Naive thymus-derived CD4-positive, alpha-beta T cell (primary cell): ENCODE results near the gene CASKIN1. TPM values are rescaled to one million over a fixed set of nuclear protein-coding genes. Genes with fewer than 3 reads are reported as not detected.
A peak's percentile ranks its signal among the peaks of the same experiment; 100 is the strongest.

Experiments used
- ATAC-seq: fragments of 150-1000 bp; cut with Tn5 transposase; 2 replicates; pipeline ENCODE4 v1.10.0; 2021; ENCODE audit warnings: mild to moderate bottlenecking, moderate library complexity
- CTCF ChIA-PET: fragments of 350-600 bp; sonication (Branson Sonifier 250); formaldehyde crosslinking; loops from one replicate; lab custom pipeline; 2021; ENCODE audit warnings: antibody characterized with exemption; lab: Charles Lee
- POLR2A ChIA-PET: fragments of 350-600 bp; sonication (Branson Sonifier 250); formaldehyde crosslinking; loops from one replicate; lab custom pipeline; 2021; ENCODE audit warnings: antibody characterized with exemption, inconsistent platforms; lab: Charles Lee
- DNase-seq, 9 donors: peaks; one replicate each; pipeline versions ENCODE4 v3.0.0 to v3.0.0-alpha.2; 2020 to 2022; ENCODE audit warnings: mixed read lengths in 1 of 9
- H3K27ac ChIP-seq: one replicate; pipeline ENCODE4 v1.7.0; 2013; ENCODE audit warnings: mild to moderate bottlenecking, low read depth, low read length, moderate library complexity
- H3K27me3 ChIP-seq, 2 donors: one replicate each; pipeline ENCODE4 v1.7.0; 2013; ENCODE audit warnings: low read length in 2 of 2, mild to moderate bottlenecking in 2 of 2, moderate library complexity in 2 of 2; ENCODE audit not compliant: control insufficient read depth in 2 of 2, insufficient read depth in 2 of 2
- H3K36me3 ChIP-seq, 3 experiments: 1 replicate in 2 of 3; 2 replicates in 1 of 3; pipeline ENCODE4 v1.7.0; 2013; ENCODE audit warnings: low read length in 3 of 3, mild to moderate bottlenecking in 3 of 3, moderate library complexity in 1 of 3; ENCODE audit not compliant: insufficient read depth in 3 of 3, control insufficient read depth in 2 of 3
- H3K4me1 ChIP-seq, 2 donors: one replicate each; pipeline ENCODE4 v1.7.0; 2013; ENCODE audit warnings: low read length in 2 of 2, mild to moderate bottlenecking in 2 of 2, moderate library complexity in 1 of 2; ENCODE audit not compliant: control insufficient read depth in 2 of 2, insufficient read depth in 2 of 2
- H3K4me3 ChIP-seq: 2 replicates; pipeline ENCODE4 v1.7.0; 2013; ENCODE audit warnings: mild to moderate bottlenecking, low read length
- H3K9me3 ChIP-seq, 3 experiments: 1 replicate in 2 of 3; 2 replicates in 1 of 3; pipeline ENCODE4 v1.7.0; 2013; ENCODE audit warnings: low read length in 3 of 3; ENCODE audit not compliant: control insufficient read depth in 2 of 3
- H3K27ac Mint-ChIP-seq, 9 donors: one replicate each; pipeline ENCODE4 v1.8.0; 2020 to 2022; ENCODE audit warnings: mixed read lengths in 9 of 9, mild to moderate bottlenecking in 8 of 9, moderate library complexity in 5 of 9, inconsistent platforms in 2 of 9
- H3K27me3 Mint-ChIP-seq, 5 donors: one replicate each; pipeline ENCODE4 v1.8.0; 2021 to 2022; ENCODE audit warnings: mixed read lengths in 5 of 5, mild to moderate bottlenecking in 1 of 5
- H3K36me3 Mint-ChIP-seq, 5 donors: one replicate each; pipeline ENCODE4 v1.8.0; 2020 to 2022; ENCODE audit warnings: mixed read lengths in 5 of 5, mild to moderate bottlenecking in 3 of 5, inconsistent platforms in 1 of 5
- H3K4me1 Mint-ChIP-seq, 7 donors: one replicate each; pipeline ENCODE4 v1.8.0; 2020 to 2022; ENCODE audit warnings: mixed read lengths in 7 of 7, mild to moderate bottlenecking in 3 of 7, inconsistent platforms in 1 of 7
- H3K4me3 Mint-ChIP-seq, 10 donors: one replicate each; pipeline ENCODE4 v1.8.0; 2020 to 2022; ENCODE audit warnings: mild to moderate bottlenecking in 10 of 10, mixed read lengths in 10 of 10, moderate library complexity in 6 of 10, inconsistent platforms in 2 of 10
- H3K9me3 Mint-ChIP-seq, 11 donors: one replicate each; pipeline ENCODE4 v1.8.0; 2020 to 2022; ENCODE audit warnings: mixed read lengths in 11 of 11, mild to moderate bottlenecking in 4 of 11, inconsistent platforms in 1 of 11, moderate library complexity in 1 of 11
- intact Hi-C, 2 donors: fragments of 100-400 bp; cut with micrococcal nuclease; formaldehyde crosslinking; loops; one replicate each; pipeline ENCODE4 v1.15.1; 2023
- polyA plus RNA-seq, 2 donors: library from polyadenylated mRNA; unstranded; fragments of 300-500 nt; fragmentation: Illumina TruSeq; gene quantifications; one replicate each; pipeline ENCODE4 v1.2.3, GENCODE V29; 2021
- total RNA-seq, 6 experiments: library from RNA in 5 of 6; stranded (reverse) in 5 of 6; gene quantifications; 1 replicate in 5 of 6; 2 replicates in 1 of 6; pipeline ENCODE4 v1.2.3 and lab custom pipeline; 2021 to 2026

Gene CASKIN1
- total and polyA plus RNA-seq, 7 experiments from 2014 or later = 0.19 TPM; not detected in 6

GRCh38 chr16:2213817-2214718, 17.7 kb upstream of the CASKIN1 start:
- Histone ChIP-seq H3K27me3 (no peaks in the 10 kb centered on the region), H3K4me1 (peaks cover 14 to 16% of the 10 kb centered on the region in 2 donors), H3K36me3 (peaks cover 0 to 12% (median 0%) of the 10 kb centered on the region in 3 experiments), H3K27ac (peak overlapping the region; percentile 73), H3K4me3 (peak overlapping the region; percentile 65), H3K9me3 (no peaks in the 10 kb centered on the region)
- ChIA-PET POLR2A (interaction anchor here (0.6 to 3.8 kb wide), 20 partner anchors 8 to 1498 kb away, joined by 3 to 50 read pairs (median 4); partner anchors contain the start of genes AMDHD2, ATP6V0C, E4F1 and ECI1), CTCF (interaction anchor here (1.2 kb wide), 1 partner anchor 55 kb away, joined by 4 read pairs; no protein-coding TSS in a partner anchor)
- no peaks in the 10 kb centered on the region for H3K27me3 Mint-ChIP-seq
- no peak for ATAC-seq
- peak in 1 of 9 donors; percentile 60 for DNase-seq
- peaks cover 0 to 1% (median 0%) of the 10 kb centered on the region in 11 donors for H3K9me3 Mint-ChIP-seq
- H3K36me3 Mint-ChIP-seq = no peaks in the 10 kb centered on the region
- H3K4me1 Mint-ChIP-seq = peaks cover 11 to 21% (median 17%) of the 10 kb centered on the region in 7 donors
- intact Hi-C loops = loop anchor here in 1 of 2 donors (2.0 kb wide), 2 partner anchors 55 to 249 kb away; partner anchors contain the start of genes RNPS1 and RPS2
- peak overlapping the region in 3 of 9 donors; percentile 68 to 79 (median 71) for H3K27ac Mint-ChIP-seq
- peak overlapping the region; percentile 65 to 88 (median 79) for H3K4me3 Mint-ChIP-seq

- CTCF ChIA-PET = no interaction called here
- Histone ChIP-seq H3K4me1 (peaks cover 14 to 16% of the 10 kb centered on the region in 2 donors), H3K4me3 (no peak overlapping the region), H3K27me3 (no peaks in the 10 kb centered on the region), H3K36me3 (peaks cover 0 to 27% (median 6%) of the 10 kb centered on the region in 3 experiments), H3K9me3 (no peaks in the 10 kb centered on the region), H3K27ac (no peak overlapping the region)
- peak overlapping the region; percentile 65 to 81 (median 76) for H3K4me3 Mint-ChIP-seq
- DNase-seq (no peak), ATAC-seq (no peak)
- POLR2A ChIA-PET = interaction anchor here (0.9 kb wide), 1 partner anchor 9 kb away, joined by 3 read pairs; no protein-coding TSS in a partner anchor
- H3K27me3 Mint-ChIP-seq = no peaks in the 10 kb centered on the region
- H3K4me1 Mint-ChIP-seq = peaks cover 11 to 24% (median 20%) of the 10 kb centered on the region in 7 donors
- peaks cover 0 to 4% (median 2%) of the 10 kb centered on the region in 5 donors for H3K36me3 Mint-ChIP-seq
- H3K9me3 Mint-ChIP-seq = peaks cover 0 to 1% (median 0%) of the 10 kb centered on the region in 11 donors
- peak overlapping the region in 5 of 9 donors; percentile 26 to 71 (median 67) for H3K27ac Mint-ChIP-seq
- intact Hi-C loops = no loop called here
Observed at GRCh38 chr16:2212362-2213324, 16.2 kb upstream of the CASKIN1 start.

DNA sequence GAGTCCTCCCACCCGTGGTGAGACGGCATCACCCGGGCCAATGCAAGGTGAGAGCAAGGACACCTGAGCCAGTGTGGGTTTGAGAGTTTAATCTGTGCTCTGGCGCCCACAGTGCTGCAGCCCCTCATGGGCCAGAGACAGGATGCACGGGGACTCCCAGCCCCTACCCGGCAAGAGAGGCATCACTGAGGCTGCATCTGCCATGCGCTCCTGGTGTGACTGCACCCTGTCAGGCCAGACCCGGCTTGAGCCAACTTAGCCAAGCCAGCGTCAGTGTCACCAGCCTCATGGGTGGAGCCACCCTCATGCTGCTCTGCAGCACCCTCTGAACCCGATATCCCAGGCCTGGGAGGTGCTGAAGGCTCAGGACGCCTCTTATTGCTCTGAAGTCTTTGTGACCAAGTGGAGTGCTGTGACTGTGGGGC, 15.5 kb upstream of the CASKIN1 start:
- Mint-ChIP-seq H3K27me3 (no peaks in the 10 kb centered on the region), H3K27ac (peak overlapping the region in 2 of 9 donors; percentile 12 to 28), H3K9me3 (peaks cover 0 to 1% (median 0%) of the 10 kb centered on the region in 11 donors), H3K36me3 (peaks cover 0 to 7% (median 5%) of the 10 kb centered on the region in 5 donors), H3K4me1 (peaks cover 11 to 31% (median 25%) of the 10 kb centered on the region in 7 donors), H3K4me3 (peak overlapping the region in 4 of 10 donors; percentile 25 to 51 (median 40))
- ATAC-seq (no peak), DNase-seq (no peak)
- Histone ChIP-seq H3K27me3 (no peaks in the 10 kb centered on the region), H3K4me3 (no peak overlapping the region), H3K36me3 (peaks cover 0 to 34% (median 9%) of the 10 kb centered on the region in 3 experiments), H3K27ac (no peak overlapping the region), H3K4me1 (peaks cover 14 to 16% of the 10 kb centered on the region in 2 donors), H3K9me3 (no peaks in the 10 kb centered on the region)
- ChIA-PET CTCF (no interaction called here), POLR2A (interaction anchor here (1.3 kb wide), 1 partner anchor 57 kb away, joined by 3 read pairs; the partner anchor contains the start of gene TRAF7)
- intact Hi-C loops = no loop called here

DNA sequence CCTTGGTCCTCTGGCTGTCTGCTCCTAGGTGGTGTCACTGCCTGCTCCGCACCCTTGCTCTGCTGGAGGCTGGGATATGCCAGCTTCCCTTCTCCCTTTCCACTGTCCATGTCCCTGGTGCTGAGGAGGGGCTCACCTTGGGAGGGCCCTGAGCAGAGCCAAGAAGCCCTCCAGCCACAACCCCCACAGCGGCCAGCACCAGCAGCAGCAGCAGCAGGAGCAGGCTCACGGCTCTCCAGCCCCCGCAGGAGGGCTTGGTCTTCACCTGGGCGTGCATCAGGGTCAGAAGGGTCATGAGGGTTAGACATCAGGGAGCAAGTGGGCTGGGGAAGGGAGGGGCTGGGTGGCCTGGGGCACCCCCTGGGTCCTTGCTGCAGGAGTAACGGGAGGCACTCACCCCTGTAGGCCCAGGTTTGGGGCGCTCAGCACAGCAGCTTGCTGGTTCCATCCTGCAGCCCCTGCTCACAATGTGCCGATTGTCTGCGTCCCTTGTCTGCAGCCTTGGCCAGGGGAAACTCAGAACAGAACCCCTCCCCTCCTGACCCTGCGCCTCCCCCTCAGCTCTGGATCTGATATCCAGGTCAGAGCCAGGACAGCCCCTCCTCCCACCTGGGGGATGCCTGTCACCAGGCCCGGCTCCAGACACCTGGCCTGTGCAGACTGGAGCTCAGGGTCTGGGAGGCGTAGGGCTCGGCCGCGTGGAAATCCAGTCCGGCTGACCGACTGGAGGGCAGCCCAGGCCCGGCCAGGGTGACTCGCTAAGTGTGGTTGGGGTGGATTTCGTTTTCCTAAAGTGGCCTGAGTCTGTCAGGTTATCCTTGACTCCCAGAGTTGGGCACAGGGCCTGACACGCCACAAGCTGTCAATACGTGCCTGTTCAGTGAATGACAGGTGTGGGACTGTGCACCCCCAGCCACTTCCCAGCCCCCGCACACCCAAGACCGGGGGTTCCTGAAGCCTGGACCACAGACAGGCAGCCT, 14.3 kb upstream of the CASKIN1 start, which contains the start of gene BRICD5:
TSS of gene BRICD5 (minus strand) at position 478 of the 980 bp plus-strand sequence. CDS start at position 448, 30 bp downstream.
- ATAC-seq (no peak), DNase-seq (no peak)
- Mint-ChIP-seq H3K27me3 (no peaks in the 10 kb centered on the region), H3K27ac (peak within 1 kb of the TSS in 1 of 9 donors; percentile 28), H3K4me1 (peaks cover 11 to 38% (median 32%) of the 10 kb centered on the region in 7 donors), H3K9me3 (peaks cover 0 to 1% (median 0%) of the 10 kb centered on the region in 11 donors), H3K4me3 (no peak within 1 kb of the TSS), H3K36me3 (peaks cover 0 to 8% (median 6%) of the 10 kb centered on the region in 5 donors)
- no peak within 1 kb of the TSS for H3K27ac ChIP-seq
- intact Hi-C loops = no loop called here
- H3K4me3 ChIP-seq = no peak within 1 kb of the TSS
- H3K9me3 ChIP-seq = no peaks in the 10 kb centered on the region
- peaks cover 20 to 27% of the 10 kb centered on the region in 2 donors for H3K4me1 ChIP-seq
- no peaks in the 10 kb centered on the region for H3K27me3 ChIP-seq
- ChIA-PET CTCF (interaction anchor here (0.6 to 1.5 kb wide), 2 partner anchors 17 to 41 kb away, joined by 3 read pairs; partner anchors contain the start of gene ECI1), POLR2A (interaction anchor here (1.0 to 1.3 kb wide), 2 partner anchors 14 to 55 kb away, joined by 3 read pairs; partner anchors contain the start of gene TRAF7)
- H3K36me3 ChIP-seq = peaks cover 0 to 37% (median 9%) of the 10 kb centered on the region in 3 experiments

DNA sequence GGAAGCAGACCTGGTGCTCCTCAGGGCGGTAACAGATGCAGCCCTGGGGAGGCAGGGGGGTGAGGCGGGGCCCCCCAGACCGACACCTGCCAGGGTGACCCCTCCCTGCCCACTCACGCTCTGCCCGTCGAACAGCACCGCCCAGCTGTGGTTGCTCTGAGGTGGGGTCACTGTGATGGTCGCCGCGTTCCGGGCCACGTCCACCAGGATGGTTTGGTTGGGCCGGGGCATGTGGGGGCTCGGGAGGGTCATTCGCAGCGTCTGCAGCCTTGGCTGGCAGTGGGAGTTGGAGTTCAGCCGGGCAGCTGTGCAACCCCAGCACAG, 13.6 kb upstream of the CASKIN1 start:
- H3K36me3 ChIP-seq = peaks cover 0 to 37% (median 9%) of the 10 kb centered on the region in 3 experiments
- H3K9me3 Mint-ChIP-seq = peaks cover 0 to 1% (median 0%) of the 10 kb centered on the region in 11 donors
- POLR2A ChIA-PET = interaction anchor here (1.0 kb wide), 1 partner anchor 15 kb away, joined by 3 read pairs; no protein-coding TSS in a partner anchor
- no peak for DNase-seq
- H3K27ac Mint-ChIP-seq = no peak overlapping the region
- H3K27ac ChIP-seq = no peak overlapping the region
- H3K4me3 ChIP-seq = no peak overlapping the region
- H3K9me3 ChIP-seq = no peaks in the 10 kb centered on the region
- CTCF ChIA-PET = interaction anchor here (0.5 to 1.5 kb wide), 2 partner anchors 42 to 82 kb away, joined by 3 read pairs; partner anchors contain the start of gene ECI1
- intact Hi-C loops = no loop called here
- peaks cover 22 to 27% of the 10 kb centered on the region in 2 donors for H3K4me1 ChIP-seq
- no peaks in the 10 kb centered on the region for H3K27me3 ChIP-seq
- no peaks in the 10 kb centered on the region for H3K27me3 Mint-ChIP-seq
- H3K4me3 Mint-ChIP-seq = no peak overlapping the region
- peaks cover 11 to 38% (median 30%) of the 10 kb centered on the region in 7 donors for H3K4me1 Mint-ChIP-seq
- H3K36me3 Mint-ChIP-seq = peaks cover 0 to 8% (median 6%) of the 10 kb centered on the region in 5 donors
- ATAC-seq = no peak
